KMS-11 (cell line): ENCODE measurements around the gene CHST5.
"Not testable (repeated sequence)": the region's sequence is repeated elsewhere in the genome, so short reads cannot be mapped to it uniquely, and the experiment has no call there.

Source experiments
- H2AFZ ChIP-seq: fragments of 200-600 bp; sonication (generic); 2 replicates; pipeline ENCODE4 v1.6.1; 2016; ENCODE audit warnings: antibody characterized with exemption, mixed run types, low read depth
- H3K27ac ChIP-seq: fragments of 200-600 bp; sonication (generic); 2 replicates; pipeline ENCODE4 v1.6.1; 2016; ENCODE audit warnings: mild to moderate bottlenecking, mixed run types
- H3K27me3 ChIP-seq: fragments of 200-600 bp; sonication (generic); 2 replicates; pipeline ENCODE4 v1.6.1; 2017; ENCODE audit warnings: mild to moderate bottlenecking, low read depth, mixed run types, moderate library complexity; ENCODE audit not compliant: insufficient read depth
- H3K36me3 ChIP-seq: fragments of 200-600 bp; sonication (generic); 2 replicates; pipeline ENCODE4 v1.6.1; 2017; ENCODE audit warnings: mild to moderate bottlenecking, mixed run types; ENCODE audit not compliant: insufficient read depth
- H3K4me1 ChIP-seq: fragments of 200-600 bp; sonication (generic); 2 replicates; pipeline ENCODE4 v1.6.1; 2016; ENCODE audit warnings: mild to moderate bottlenecking, low read depth, mixed run types; ENCODE audit not compliant: poor library complexity, severe bottlenecking
- H3K4me2 ChIP-seq: fragments of 200-600 bp; sonication (generic); 2 replicates; pipeline ENCODE4 v1.7.0; 2016; ENCODE audit warnings: mild to moderate bottlenecking, mixed run types
- H3K4me3 ChIP-seq: fragments of 200-600 bp; sonication (generic); IDR thresholded peaks from 2 replicates; pipeline ENCODE4 v1.6.1; 2017; ENCODE audit warnings: low read depth, low read length, mixed read lengths; ENCODE audit not compliant: insufficient read depth
- H3K79me2 ChIP-seq: fragments of 200-600 bp; sonication (generic); 2 replicates; pipeline ENCODE4 v1.6.1; 2016; ENCODE audit warnings: low read depth, mixed run types; ENCODE audit not compliant: insufficient read depth
- H3K9ac ChIP-seq: fragments of 200-600 bp; sonication (generic); 2 replicates; pipeline ENCODE4 v1.6.1; 2016; ENCODE audit warnings: mild to moderate bottlenecking, mixed run types
- H4K20me1 ChIP-seq: fragments of 200-600 bp; sonication (generic); 2 replicates; pipeline ENCODE4 v1.6.1; 2016; ENCODE audit warnings: mild to moderate bottlenecking, mixed run types; ENCODE audit not compliant: insufficient read depth
- CTCF ChIP-seq: fragments of 200-600 bp; sonication (generic); conservative IDR thresholded peaks from 2 replicates; pipeline ENCODE4 v1.6.1; 2017; ENCODE audit warnings: low read depth, mild to moderate bottlenecking, antibody characterized with exemption, low read length, moderate library complexity, mixed read lengths

CHST5 gene

GRCh38 chr16:75552951-75553350 lies 17.0 kb upstream of the CHST5 start:
- H3K27me3 ChIP-seq = no peaks in the 10 kb centered on the region
- H3K27ac ChIP-seq = no peak overlapping the region; the same call in 1 of the 2 replicates
- H3K36me3 ChIP-seq = no peaks in the 10 kb centered on the region
- no peak overlapping the region for H3K4me2 ChIP-seq
- no peak overlapping the region for H2AFZ ChIP-seq
- H3K79me2 ChIP-seq = no peaks in the 10 kb centered on the region; the same call in 1 of the 2 replicates
- no peak for TF ChIP-seq CTCF
- H3K4me1 ChIP-seq = peaks cover 19% of the 10 kb centered on the region
- no peaks in the 10 kb centered on the region for H4K20me1 ChIP-seq
- no peak overlapping the region for H3K4me3 ChIP-seq
- H3K9ac ChIP-seq = no peak overlapping the region

- Histone ChIP-seq H3K4me2 (no peak overlapping the region), H3K4me3 (no peak overlapping the region)
Measured at GRCh38 chr16:75550211-75550662, 14.3 kb upstream of the CHST5 start.

GRCh38 chr16:75548456-75548855 lies 12.5 kb upstream of the CHST5 start:
- H4K20me1 ChIP-seq, H2AFZ ChIP-seq, H3K79me2 ChIP-seq, H3K4me2 ChIP-seq, H3K9ac ChIP-seq, H3K27ac ChIP-seq, H3K4me1 ChIP-seq, H3K36me3 ChIP-seq, H3K27me3 ChIP-seq, H3K4me3 ChIP-seq: not testable (repeated sequence)

More at GRCh38 chr16:75550211-75550662, 14.3 kb upstream of the CHST5 start:
- Histone ChIP-seq H3K27ac (no peak overlapping the region), H3K9ac (no peak overlapping the region), H4K20me1 (no peaks in the 10 kb centered on the region), H3K36me3 (no peaks in the 10 kb centered on the region), H2AFZ (no peak overlapping the region), H3K79me2 (no peaks in the 10 kb centered on the region; the same call in 1 of the 2 replicates), H3K27me3 (no peaks in the 10 kb centered on the region), H3K4me1 (peaks cover 10% of the 10 kb centered on the region)
- TF ChIP-seq CTCF = no peak

GRCh38 chr16:75546293-75546692 lies 10.4 kb upstream of the CHST5 start:
- H3K4me3 ChIP-seq = no peak overlapping the region
- H3K4me1 ChIP-seq = no peaks in the 10 kb centered on the region
- H2AFZ ChIP-seq = no peak overlapping the region
- H3K36me3 ChIP-seq = no peaks in the 10 kb centered on the region
- H3K79me2 ChIP-seq = no peaks in the 10 kb centered on the region
- H3K9ac ChIP-seq = no peak overlapping the region
- no peaks in the 10 kb centered on the region for H3K27me3 ChIP-seq
- H3K27ac ChIP-seq = no peak overlapping the region
- no peaks in the 10 kb centered on the region for H4K20me1 ChIP-seq
- TF ChIP-seq CTCF = no peak
- H3K4me2 ChIP-seq = no peak overlapping the region

GRCh38 chr16:75545879-75546278 lies 10.0 kb upstream of the CHST5 start:
- not testable (repeated sequence) for H3K4me3 ChIP-seq, H3K4me2 ChIP-seq, H3K4me1 ChIP-seq, H3K27ac ChIP-seq, H3K9ac ChIP-seq, H4K20me1 ChIP-seq, H2AFZ ChIP-seq, H3K79me2 ChIP-seq, H3K27me3 ChIP-seq, H3K36me3 ChIP-seq

- H3K27ac ChIP-seq, H3K27me3 ChIP-seq, H2AFZ ChIP-seq, H4K20me1 ChIP-seq, H3K4me1 ChIP-seq, H3K36me3 ChIP-seq, H3K4me3 ChIP-seq, H3K79me2 ChIP-seq, H3K9ac ChIP-seq, H3K4me2 ChIP-seq: not testable (repeated sequence)
Measured at GRCh38 chr16:75542462-75542861, 6.6 kb upstream of the CHST5 start.
